Measurements from ENCODE around the gene TAF10. TPM values are rescaled to one million over a fixed set of nuclear protein-coding genes. Genes with fewer than 3 reads are reported as not detected.

Gene TAF10
- total RNA-seq (2022; extraction: Qiagen RNA extraction; ENCODE audit: low read depth), result 155 to 277 TPM (median 228 TPM) in 5 replicates

GRCh38 chr11:6612213-6613041 lies at the start of gene TAF10:
TSS of gene TAF10 (minus strand) at chr11:6612216. CDS start at chr11:6612189, 27 bp downstream.

GRCh38 chr11:6655790-6656583 lies 44.0 kb upstream of the TAF10 start, which contains the start of gene DCHS1:
TSS of gene DCHS1 (minus strand) at chr11:6655809. CDS start at chr11:6641613, 14,196 bp downstream.

GRCh38 chr11:6619004-6619745 lies 7.2 kb upstream of the TAF10 start, which contains the start of gene TPP1:
TSS of gene TPP1 (minus strand) at chr11:6619422. CDS start at chr11:6619400, 22 bp downstream.

GRCh38 chr11:6603287-6604080 lies 8.5 kb downstream of the TAF10 start, which contains the start of the genes ILK and RRP8:
TSS of gene ILK (plus strand) at chr11:6603774. CDS start at chr11:6604272, 498 bp downstream.
TSS of gene RRP8 (minus strand) at chr11:6603616. CDS start at chr11:6603502, 114 bp downstream.

Other genes with a start within 250 kb of the TAF10 start
- 9.0 to 9.9 TPM (median 9.2 TPM) in 5 replicates for gene SMPD1, start 221.7 kb downstream of the TAF10 start, total RNA-seq (2022; extraction: Qiagen RNA extraction; ENCODE audit: low read depth)
- gene APBB1, start 193.1 kb downstream of the TAF10 start, total RNA-seq (2022; extraction: Qiagen RNA extraction; ENCODE audit: low read depth), result 16.0 to 18.8 TPM (median 18.2 TPM) in 5 replicates
- gene HPX, start 171.2 kb downstream of the TAF10 start, total RNA-seq (2022; extraction: Qiagen RNA extraction; ENCODE audit: low read depth), result 0.28 to 0.91 TPM (median 0.57 TPM) in 5 replicates
- 13.6 to 20.3 TPM (median 17.9 TPM) in 5 replicates for gene TRIM3, start 138.3 kb downstream of the TAF10 start, total RNA-seq (2022; extraction: Qiagen RNA extraction; ENCODE audit: low read depth)
- gene ARFIP2, start 130.9 kb downstream of the TAF10 start, total RNA-seq (2022; extraction: Qiagen RNA extraction; ENCODE audit: low read depth), result 55.1 to 58.2 TPM (median 57.8 TPM) in 5 replicates
- 32.6 to 37.6 TPM (median 35.3 TPM) in 5 replicates for gene TIMM10B, start 130.7 kb downstream of the TAF10 start, total RNA-seq (2022; extraction: Qiagen RNA extraction; ENCODE audit: low read depth)
- 2.3 to 3.3 TPM (median 3.0 TPM) in 5 replicates for gene DNHD1, start 114.9 kb downstream of the TAF10 start, total RNA-seq (2022; extraction: Qiagen RNA extraction; ENCODE audit: low read depth)
- gene RRP8, start 8.6 kb downstream of the TAF10 start, total RNA-seq (2022; extraction: Qiagen RNA extraction; ENCODE audit: low read depth), result 25.1 to 32.0 TPM (median 29.4 TPM) in 5 replicates
- 102 to 117 TPM (median 112 TPM) in 5 replicates for gene ILK, start 8.4 kb downstream of the TAF10 start, total RNA-seq (2022; extraction: Qiagen RNA extraction; ENCODE audit: low read depth)
- 40.6 to 49.2 TPM (median 44.8 TPM) in 5 replicates for gene TPP1, start 7.2 kb upstream of the TAF10 start, total RNA-seq (2022; extraction: Qiagen RNA extraction; ENCODE audit: low read depth)
- gene DCHS1, start 43.6 kb upstream of the TAF10 start, total RNA-seq (2022; extraction: Qiagen RNA extraction; ENCODE audit: low read depth), result 0.03 to 0.14 TPM (median 0.08 TPM) in 5 replicates
- gene MRPL17, start 71.1 kb upstream of the TAF10 start, total RNA-seq (2022; extraction: Qiagen RNA extraction; ENCODE audit: low read depth), result 93.1 to 110 TPM (median 101 TPM) in 5 replicates
- gene OR2AG2, start 159.8 kb upstream of the TAF10 start, total RNA-seq (2022; extraction: Qiagen RNA extraction; ENCODE audit: low read depth), result 0.03 TPM in 2 of 5 replicates, not detected in the others
- not detected in 5 replicates for gene OR2AG1, start 170.8 kb upstream of the TAF10 start, total RNA-seq (2022; extraction: Qiagen RNA extraction; ENCODE audit: low read depth)
- gene OR6A2, start 187.5 kb upstream of the TAF10 start, total RNA-seq (2022; extraction: Qiagen RNA extraction; ENCODE audit: low read depth), result not detected in 5 replicates
- not detected in 5 replicates for gene OR10A5, start 233.5 kb upstream of the TAF10 start, total RNA-seq (2022; extraction: Qiagen RNA extraction; ENCODE audit: low read depth)

Data from A549 treated with GW870086 at 1 μM for 4 hours (cell line).